Measurements from ENCODE around the gene EBI3. TPM values are rescaled to one million over a fixed set of nuclear protein-coding genes. Genes with fewer than 3 reads are reported as not detected.

EBI3 gene
- total RNA-seq, 2 donors from 2014 or later: 3.0 to 5.7 TPM

DNA sequence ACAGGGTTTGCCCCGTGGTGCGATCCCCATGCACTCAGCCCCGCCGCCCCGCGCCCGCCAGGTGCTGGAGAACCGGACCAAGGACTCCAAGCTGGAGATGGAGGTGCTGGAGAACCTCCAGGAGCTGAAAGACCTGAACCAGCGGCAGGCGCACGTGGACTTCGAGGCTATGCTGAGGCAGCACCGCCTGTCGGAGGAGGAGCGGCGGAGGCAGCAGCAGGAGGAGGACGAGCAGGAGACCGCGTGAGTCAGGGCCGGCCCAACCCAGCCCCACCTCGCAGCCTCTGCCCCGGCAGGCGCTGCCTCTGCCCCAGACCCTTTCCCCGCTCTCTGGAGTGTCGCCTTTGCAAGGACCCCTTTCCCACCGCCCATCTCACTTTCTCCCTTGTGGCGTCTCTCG is 28.9 kb downstream of the EBI3 start:
- intact Hi-C loops (cut with DNase I): no loop called here
- Histone ChIP-seq H3K4me3 (no peak overlapping the region), H3K36me3 (peaks cover 12% of the 10 kb centered on the region in 2 donors), H3K4me1 (replicated peaks) (no peaks in the 10 kb centered on the region), H3K27ac (no peak overlapping the region), H3K9me3 (no peaks in the 10 kb centered on the region), H3K27me3 (replicated peaks; ENCODE audit: insufficient read depth) (no peaks in the 10 kb centered on the region)
- DNase-seq (ENCODE audit: low spot score): no peak
- TF ChIP-seq POLR2AphosphoS5 (IDR thresholded peaks at IDR 0.05) (no peak), CTCF (IDR thresholded peaks at IDR 0.05) (no peak), POLR2A (IDR thresholded peaks at IDR 0.05) (no peak)
- 94% methylated on average over 28 of the region's 28 CpGs for WGBS

DNA sequence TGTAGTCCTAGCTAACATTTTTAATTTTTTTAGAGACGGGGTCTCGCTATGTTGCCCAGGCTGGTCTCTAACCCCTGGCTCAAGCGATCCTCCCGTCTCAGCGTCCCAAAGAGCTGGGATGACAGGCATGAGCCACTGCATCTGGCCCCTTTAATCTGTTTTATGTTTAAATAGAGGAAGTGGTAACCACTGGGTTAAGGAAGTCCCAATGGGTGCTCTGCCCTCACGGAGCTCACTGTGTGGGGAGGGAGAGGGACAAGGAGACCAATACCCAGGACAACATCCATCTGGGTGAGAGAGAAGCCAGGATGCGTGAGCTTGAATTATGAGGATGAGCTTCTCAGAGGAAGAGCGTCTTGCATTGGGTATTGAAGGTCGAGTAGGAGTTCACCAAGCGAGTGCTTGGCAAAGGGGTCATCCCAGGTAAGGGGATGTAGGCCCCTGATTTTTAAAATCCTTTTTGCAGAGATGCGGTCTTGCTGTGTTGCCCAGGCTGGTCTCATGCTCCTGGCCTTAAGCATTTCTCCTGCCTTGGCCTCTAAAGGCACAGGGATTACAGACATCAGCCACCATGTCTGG is 31.4 kb downstream of the EBI3 start:
- Histone ChIP-seq H3K4me3 (no peak overlapping the region), H3K4me1 (replicated peaks) (no peaks in the 10 kb centered on the region), H3K27ac (no peak overlapping the region), H3K36me3 (peaks cover 7 to 12% of the 10 kb centered on the region in 2 donors), H3K27me3 (replicated peaks; ENCODE audit: insufficient read depth) (no peaks in the 10 kb centered on the region), H3K9me3 (no peaks in the 10 kb centered on the region)
- intact Hi-C loops (cut with DNase I): loop anchor here (10.0 kb wide), 2 partner anchors 144 to 264 kb away; partner anchors contain the start of genes CHAF1A and SH3GL1
- TF ChIP-seq POLR2AphosphoS5 (IDR thresholded peaks at IDR 0.05): no peak
- no peak for TF ChIP-seq CTCF (IDR thresholded peaks at IDR 0.05)
- no peak for TF ChIP-seq POLR2A (IDR thresholded peaks at IDR 0.05)
- 95% methylated on average over 11 of the region's 11 CpGs for WGBS
- DNase-seq (ENCODE audit: low spot score): no peak

DNA sequence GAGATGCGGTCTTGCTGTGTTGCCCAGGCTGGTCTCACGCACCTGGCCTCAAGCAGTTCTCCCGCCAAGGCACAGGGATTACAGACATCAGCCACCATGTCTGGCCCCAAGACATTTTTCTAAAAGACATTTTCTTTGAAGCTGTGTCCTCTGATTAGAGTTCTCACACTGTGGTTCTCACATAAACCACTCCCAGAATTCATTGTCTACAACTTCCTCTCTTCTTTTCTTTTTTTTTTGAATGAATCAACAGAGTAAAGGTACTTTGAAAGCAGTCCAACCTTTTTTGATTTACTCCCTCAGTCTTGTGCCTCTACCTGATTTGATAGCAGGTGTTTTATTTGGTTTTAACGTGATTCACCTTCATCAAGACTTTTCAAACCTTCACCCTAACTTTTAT is 35.5 kb downstream of the EBI3 start:
- Histone ChIP-seq H3K27me3 (replicated peaks; ENCODE audit: insufficient read depth) (no peaks in the 10 kb centered on the region), H3K9me3 (no peaks in the 10 kb centered on the region), H3K4me1 (replicated peaks) (no peaks in the 10 kb centered on the region), H3K36me3 (peaks cover 0 to 7% of the 10 kb centered on the region in 2 donors), H3K4me3 (no peak overlapping the region), H3K27ac (no peak overlapping the region)
- TF ChIP-seq POLR2AphosphoS5 (IDR thresholded peaks at IDR 0.05): no peak
- TF ChIP-seq POLR2A (IDR thresholded peaks at IDR 0.05): no peak
- TF ChIP-seq CTCF (IDR thresholded peaks at IDR 0.05): no peak
- DNase-seq (ENCODE audit: low spot score): no peak
- intact Hi-C loops (cut with DNase I): loop anchor here (5.0 to 10.0 kb wide), 3 partner anchors 87 to 260 kb away; partner anchors contain the start of genes CHAF1A and SH3GL1
- WGBS: 68% methylated on average over 4 of the region's 4 CpGs

DNA sequence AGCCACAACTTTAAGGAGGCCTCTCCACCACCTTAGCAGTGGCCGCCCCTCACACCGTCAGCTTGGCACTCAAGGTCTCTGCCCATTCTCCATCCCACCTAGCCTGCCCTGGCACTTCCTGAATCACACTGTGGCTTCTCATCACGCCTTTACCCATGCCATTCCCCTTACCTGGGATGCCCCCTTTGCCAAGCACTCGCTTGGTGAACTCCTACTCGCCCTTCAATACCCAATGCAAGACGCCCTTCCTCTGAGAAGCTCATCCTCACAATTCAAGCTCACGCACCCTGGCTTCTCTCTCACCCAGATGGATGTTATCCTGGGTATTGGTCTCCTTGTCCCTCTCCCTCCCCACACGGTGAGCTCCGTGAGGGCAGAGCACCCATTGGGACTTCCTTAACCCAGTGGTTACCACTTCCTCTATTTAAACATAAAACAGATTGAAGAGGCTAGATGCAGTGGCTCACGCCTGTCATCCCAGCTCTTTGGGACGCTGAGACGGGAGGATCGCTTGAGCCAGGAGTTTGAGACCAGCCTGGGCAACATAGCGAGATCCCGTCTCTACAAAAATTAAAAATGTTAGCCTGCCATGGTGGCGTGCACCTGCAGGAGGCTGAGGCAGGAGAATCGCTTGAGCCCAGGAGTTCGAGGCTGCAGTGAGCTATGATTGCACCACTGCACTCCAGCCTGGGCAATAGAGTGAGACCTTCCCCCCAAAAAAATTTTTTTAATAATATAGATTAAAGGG is 37.1 kb downstream of the EBI3 start:
- intact Hi-C loops (cut with DNase I): loop anchor here (5.0 to 10.0 kb wide), 3 partner anchors 86 to 258 kb away; partner anchors contain the start of genes CHAF1A and SH3GL1
- no peak for DNase-seq (ENCODE audit: low spot score)
- peaks cover 0 to 7% of the 10 kb centered on the region in 2 donors for H3K36me3 ChIP-seq
- H3K9me3 ChIP-seq: no peaks in the 10 kb centered on the region
- no peak overlapping the region for H3K4me3 ChIP-seq
- no peaks in the 10 kb centered on the region for H3K27me3 ChIP-seq (replicated peaks; ENCODE audit: insufficient read depth)
- H3K4me1 ChIP-seq (replicated peaks): no peaks in the 10 kb centered on the region
- 93% methylated on average over 18 of the region's 18 CpGs for WGBS
- no peak overlapping the region for H3K27ac ChIP-seq
- TF ChIP-seq CTCF (IDR thresholded peaks at IDR 0.05) (no peak), POLR2AphosphoS5 (IDR thresholded peaks at IDR 0.05) (no peak), POLR2A (IDR thresholded peaks at IDR 0.05) (no peak)
